ENCODE measurements around the gene GPC2.
"Not testable (repeated sequence)": the region's sequence is repeated elsewhere in the genome, so short reads cannot be mapped to it uniquely, and the experiment has no call there.

The GPC2 gene

DNA sequence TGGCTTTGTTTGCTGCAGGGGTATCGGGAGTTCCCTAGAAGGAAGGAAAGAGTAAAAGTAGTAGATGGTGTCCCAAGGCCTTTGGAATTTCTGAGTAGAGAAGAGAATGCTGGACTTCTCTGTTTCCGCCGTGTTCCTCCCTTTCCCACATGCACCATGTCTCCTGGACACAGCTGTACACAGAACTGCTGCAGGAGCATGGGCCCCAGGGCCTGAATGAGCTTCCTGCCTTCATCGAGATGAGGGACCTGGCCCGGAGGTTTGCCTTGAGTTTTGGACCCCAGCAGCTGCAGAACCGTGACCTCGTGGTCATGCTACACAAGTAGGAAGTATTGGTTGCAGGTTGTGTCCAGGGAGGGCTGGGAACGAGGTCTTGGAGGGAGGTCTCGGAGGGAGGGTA is 27.3 kb upstream of the GPC2 start:
- WGBS, 2 experiments = 93% methylated on average over 9 of the region's 9 CpGs

DNA sequence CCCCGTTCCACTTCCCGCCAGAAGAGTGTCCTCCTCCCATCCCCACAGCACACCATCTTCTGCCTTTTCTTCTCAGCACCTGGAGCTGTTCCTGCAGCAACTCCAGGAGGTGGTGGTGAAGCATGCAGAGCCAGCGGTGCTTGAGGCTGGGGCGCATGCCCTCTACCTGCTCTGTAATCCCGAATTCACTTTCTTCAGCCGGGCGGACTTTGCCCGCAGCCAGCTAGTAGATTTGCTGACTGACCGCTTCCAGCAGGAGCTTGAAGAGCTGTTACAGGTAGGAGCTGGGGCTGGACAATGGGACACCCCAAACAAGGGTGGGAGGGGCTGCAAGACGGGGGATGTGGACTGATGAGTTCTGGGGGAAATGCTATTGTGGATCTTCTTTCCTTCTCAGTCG is 23.5 kb upstream of the GPC2 start:
- no peaks in the 10 kb centered on the region for H3K9me3 ChIP-seq (ENCODE audit: control insufficient read depth, low read length)
- 90 to 91% methylated on average over 11 of the region's 11 CpGs for whole genome bisulfite sequencing, 2 experiments

More for the DNA sequence above, 27.3 kb upstream of the GPC2 start:
- Histone ChIP-seq H3K36me3 (ENCODE audit: control insufficient read depth, insufficient read depth, low read length) (no peaks in the 10 kb centered on the region), H3K27me3 (ENCODE audit: control insufficient read depth, insufficient read depth, low read length, poor library complexity, severe bottlenecking) (no peaks in the 10 kb centered on the region), H3K4me3 (ENCODE audit: insufficient read depth, low read depth, low read length) (no peak overlapping the region), H3K4me1 (ENCODE audit: control insufficient read depth, insufficient read depth, low read length) (peaks cover 6% of the 10 kb centered on the region), H3K27ac (ENCODE audit: insufficient read depth, low read depth, low read length, poor library complexity, severe bottlenecking) (no peak overlapping the region), H3K9me3 (ENCODE audit: control insufficient read depth, low read length) (no peaks in the 10 kb centered on the region)

DNA sequence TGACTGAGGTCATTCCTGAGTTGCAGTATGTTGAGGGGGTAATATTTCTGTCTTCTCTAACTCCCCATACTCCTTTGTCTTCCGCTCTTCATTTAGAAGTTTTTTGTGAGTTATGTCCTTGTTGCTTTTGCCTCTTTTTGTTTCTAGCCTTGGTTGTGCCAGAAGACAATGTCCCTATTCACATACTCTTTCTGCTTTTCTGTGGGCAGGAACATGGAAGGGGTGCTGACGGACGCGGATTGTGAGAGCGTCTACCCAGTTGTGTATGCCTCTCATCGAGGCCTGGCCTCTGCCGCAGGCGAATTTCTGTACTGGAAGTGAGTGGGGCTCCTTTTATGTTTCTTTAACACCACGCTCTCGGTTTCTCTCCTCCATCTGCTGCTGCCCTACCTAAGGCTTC is 21.1 kb upstream of the GPC2 start:
- Histone ChIP-seq H3K27me3 (ENCODE audit: control insufficient read depth, insufficient read depth, low read length, poor library complexity, severe bottlenecking) (no peaks in the 10 kb centered on the region), H3K9me3 (ENCODE audit: control insufficient read depth, low read length) (no peaks in the 10 kb centered on the region), H3K27ac (ENCODE audit: insufficient read depth, low read depth, low read length, poor library complexity, severe bottlenecking) (no peak overlapping the region), H3K36me3 (ENCODE audit: control insufficient read depth, insufficient read depth, low read length) (no peaks in the 10 kb centered on the region), H3K4me1 (ENCODE audit: control insufficient read depth, insufficient read depth, low read length) (no peaks in the 10 kb centered on the region), H3K4me3 (ENCODE audit: insufficient read depth, low read depth, low read length) (no peak overlapping the region)
- WGBS, 2 experiments = 91 to 97% methylated on average over 9 to 10 of the region's 10 CpGs

More for the DNA sequence above, 23.5 kb upstream of the GPC2 start:
- no peak overlapping the region for H3K27ac ChIP-seq (ENCODE audit: insufficient read depth, low read depth, low read length, poor library complexity, severe bottlenecking)
- H3K36me3 ChIP-seq (ENCODE audit: control insufficient read depth, insufficient read depth, low read length) = no peaks in the 10 kb centered on the region
- H3K27me3 ChIP-seq (ENCODE audit: control insufficient read depth, insufficient read depth, low read length, poor library complexity, severe bottlenecking) = no peaks in the 10 kb centered on the region
- peaks cover 6% of the 10 kb centered on the region for H3K4me1 ChIP-seq (ENCODE audit: control insufficient read depth, insufficient read depth, low read length)
- H3K4me3 ChIP-seq (ENCODE audit: insufficient read depth, low read depth, low read length) = no peak overlapping the region

DNA sequence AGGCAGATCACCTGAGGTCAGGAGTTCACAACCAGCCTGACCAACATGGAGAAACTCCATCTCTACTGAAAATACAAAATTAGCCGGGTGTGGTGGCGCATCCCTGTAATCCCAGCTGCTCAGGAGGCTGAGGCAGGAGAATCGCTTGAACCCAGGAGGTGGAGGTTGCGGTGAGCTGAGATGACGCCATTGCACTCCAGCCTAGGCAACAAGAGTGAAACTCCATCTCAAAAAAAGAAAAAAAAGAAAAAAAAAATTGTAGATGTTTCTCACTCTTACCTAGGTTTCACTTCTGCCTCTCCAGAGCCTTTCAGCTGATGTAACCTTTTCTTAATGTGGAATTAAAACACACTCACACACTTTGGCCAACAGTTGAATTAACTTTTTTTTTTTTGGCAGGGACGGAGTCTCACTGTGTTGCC is 18.7 kb upstream of the GPC2 start:
- not testable (repeated sequence) for H3K4me1 ChIP-seq (ENCODE audit: control insufficient read depth, insufficient read depth, low read length); H3K4me3 ChIP-seq (ENCODE audit: insufficient read depth, low read depth, low read length); H3K36me3 ChIP-seq (ENCODE audit: control insufficient read depth, insufficient read depth, low read length); H3K27ac ChIP-seq (ENCODE audit: insufficient read depth, low read depth, low read length, poor library complexity, severe bottlenecking); H3K9me3 ChIP-seq (ENCODE audit: control insufficient read depth, low read length); H3K27me3 ChIP-seq (ENCODE audit: control insufficient read depth, insufficient read depth, low read length, poor library complexity, severe bottlenecking)
- 89 to 96% methylated on average over 5 to 6 of the region's 6 CpGs for WGBS, 2 experiments

DNA sequence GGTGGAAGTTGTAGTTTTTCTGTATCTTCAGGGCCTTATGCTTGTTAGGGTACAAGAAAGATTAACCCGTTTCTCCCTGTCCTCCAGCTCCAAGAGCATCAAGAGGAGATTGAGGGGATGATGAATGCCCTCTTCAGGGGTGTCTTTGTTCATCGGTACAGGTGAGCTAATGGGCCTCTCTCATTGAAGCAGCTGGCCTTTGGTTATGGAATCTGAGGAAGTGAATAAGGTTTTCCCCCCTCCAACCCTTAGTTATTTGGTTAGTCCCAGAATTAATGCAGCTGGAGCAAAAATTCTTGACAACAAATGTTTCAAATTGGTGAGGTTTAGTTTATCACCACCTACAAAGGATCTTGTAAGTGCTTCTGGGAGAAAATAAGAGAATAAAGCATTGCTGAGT is 18.0 kb upstream of the GPC2 start:
- H3K4me3 ChIP-seq (ENCODE audit: insufficient read depth, low read depth, low read length) = no peak overlapping the region
- H3K27ac ChIP-seq (ENCODE audit: insufficient read depth, low read depth, low read length, poor library complexity, severe bottlenecking) = no peak overlapping the region
- no peaks in the 10 kb centered on the region for H3K9me3 ChIP-seq (ENCODE audit: control insufficient read depth, low read length)
- no peaks in the 10 kb centered on the region for H3K27me3 ChIP-seq (ENCODE audit: control insufficient read depth, insufficient read depth, low read length, poor library complexity, severe bottlenecking)
- no peaks in the 10 kb centered on the region for H3K4me1 ChIP-seq (ENCODE audit: control insufficient read depth, insufficient read depth, low read length)
- no peaks in the 10 kb centered on the region for H3K36me3 ChIP-seq (ENCODE audit: control insufficient read depth, insufficient read depth, low read length)
- 76 to 94% methylated on average over 2 of the region's 2 CpGs for WGBS, 2 experiments

DNA sequence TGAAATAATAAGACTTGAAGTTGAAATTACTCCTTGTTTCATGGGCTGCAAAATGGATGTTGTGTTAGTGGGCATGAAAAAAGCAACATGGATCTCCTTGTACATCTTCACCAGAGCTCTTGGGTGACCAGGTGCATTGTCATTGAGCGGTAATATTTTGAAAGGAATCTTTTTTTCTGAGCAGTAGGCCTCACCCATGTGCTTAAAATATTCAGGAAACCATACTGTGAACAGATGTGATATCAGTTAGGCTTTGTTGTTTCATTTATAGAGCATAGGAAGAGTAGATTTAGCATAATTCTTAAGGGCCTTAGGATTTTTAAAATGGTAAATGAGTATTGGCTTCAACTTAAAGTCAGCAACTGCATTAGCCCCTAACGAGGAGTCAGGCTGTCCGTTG is 15.8 kb upstream of the GPC2 start:
- H3K9me3 ChIP-seq (ENCODE audit: control insufficient read depth, low read length) = no peaks in the 10 kb centered on the region
- 77 to 84% methylated on average over 3 of the region's 3 CpGs for WGBS, 2 experiments
- H3K27ac ChIP-seq (ENCODE audit: insufficient read depth, low read depth, low read length, poor library complexity, severe bottlenecking) = no peak overlapping the region
- no peaks in the 10 kb centered on the region for H3K36me3 ChIP-seq (ENCODE audit: control insufficient read depth, insufficient read depth, low read length)
- no peak overlapping the region for H3K4me3 ChIP-seq (ENCODE audit: insufficient read depth, low read depth, low read length)
- no peaks in the 10 kb centered on the region for H3K27me3 ChIP-seq (ENCODE audit: control insufficient read depth, insufficient read depth, low read length, poor library complexity, severe bottlenecking)
- H3K4me1 ChIP-seq (ENCODE audit: control insufficient read depth, insufficient read depth, low read length) = no peaks in the 10 kb centered on the region

DNA sequence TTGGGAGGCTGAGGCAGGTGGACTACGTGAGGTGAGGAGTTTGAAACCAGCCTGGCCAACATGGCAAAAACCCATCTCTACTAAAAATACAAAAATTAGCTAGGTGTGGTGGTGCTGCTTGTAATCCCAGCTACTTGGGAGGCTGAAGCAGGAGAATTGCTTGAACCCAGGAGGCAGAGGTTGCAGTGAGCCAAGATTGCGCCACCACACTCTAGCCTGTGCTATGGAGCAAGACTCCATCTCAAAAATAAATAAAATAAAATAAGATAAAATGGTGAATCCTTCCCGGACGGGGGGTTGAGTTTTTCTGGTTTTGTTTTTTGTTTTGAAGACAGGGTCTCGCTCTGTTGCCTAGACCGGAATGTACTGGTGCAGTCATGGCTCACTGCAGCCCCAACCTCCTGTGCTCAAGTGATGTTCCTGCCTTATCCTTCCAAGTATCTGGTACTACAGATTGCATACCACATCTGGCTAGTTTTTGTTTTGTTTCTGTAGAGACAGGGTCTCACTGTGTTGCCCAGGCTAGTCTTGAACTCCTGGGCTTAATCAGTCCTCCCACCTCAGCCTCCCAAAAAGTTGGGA is 15.2 kb upstream of the GPC2 start:
- not testable (repeated sequence) for H3K27ac ChIP-seq (ENCODE audit: insufficient read depth, low read depth, low read length, poor library complexity, severe bottlenecking); H3K9me3 ChIP-seq (ENCODE audit: control insufficient read depth, low read length); H3K4me1 ChIP-seq (ENCODE audit: control insufficient read depth, insufficient read depth, low read length); H3K36me3 ChIP-seq (ENCODE audit: control insufficient read depth, insufficient read depth, low read length); H3K27me3 ChIP-seq (ENCODE audit: control insufficient read depth, insufficient read depth, low read length, poor library complexity, severe bottlenecking); H3K4me3 ChIP-seq (ENCODE audit: insufficient read depth, low read depth, low read length)
- 85 to 94% methylated on average over 6 of the region's 6 CpGs for WGBS, 2 experiments

DNA sequence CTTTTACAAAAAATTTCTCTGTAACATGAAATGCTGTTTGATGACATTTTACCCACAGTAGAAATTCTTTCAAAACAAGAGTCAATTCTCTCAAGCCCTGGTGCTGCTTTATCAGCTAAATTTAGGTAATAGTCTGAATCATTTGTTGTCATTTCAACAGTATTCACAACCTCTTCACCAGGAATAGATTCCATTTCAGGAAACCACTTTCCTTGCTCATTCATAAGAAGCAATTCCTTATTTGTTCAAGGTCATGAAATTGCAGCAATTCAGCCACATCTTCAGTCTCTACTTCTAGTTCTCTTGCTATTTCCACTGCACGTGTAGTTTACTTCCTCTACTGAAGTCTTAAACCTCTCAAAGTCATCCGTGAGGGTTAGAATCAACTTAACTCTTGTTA is 14.6 kb upstream of the GPC2 start:
- Histone ChIP-seq H3K9me3 (ENCODE audit: control insufficient read depth, low read length) (no peaks in the 10 kb centered on the region), H3K27me3 (ENCODE audit: control insufficient read depth, insufficient read depth, low read length, poor library complexity, severe bottlenecking) (no peaks in the 10 kb centered on the region), H3K4me3 (ENCODE audit: insufficient read depth, low read depth, low read length) (no peak overlapping the region), H3K4me1 (ENCODE audit: control insufficient read depth, insufficient read depth, low read length) (no peaks in the 10 kb centered on the region), H3K36me3 (ENCODE audit: control insufficient read depth, insufficient read depth, low read length) (no peaks in the 10 kb centered on the region), H3K27ac (ENCODE audit: insufficient read depth, low read depth, low read length, poor library complexity, severe bottlenecking) (no peak overlapping the region)
- 89% methylated on average over 2 of the region's 2 CpGs for WGBS, 2 experiments

DNA sequence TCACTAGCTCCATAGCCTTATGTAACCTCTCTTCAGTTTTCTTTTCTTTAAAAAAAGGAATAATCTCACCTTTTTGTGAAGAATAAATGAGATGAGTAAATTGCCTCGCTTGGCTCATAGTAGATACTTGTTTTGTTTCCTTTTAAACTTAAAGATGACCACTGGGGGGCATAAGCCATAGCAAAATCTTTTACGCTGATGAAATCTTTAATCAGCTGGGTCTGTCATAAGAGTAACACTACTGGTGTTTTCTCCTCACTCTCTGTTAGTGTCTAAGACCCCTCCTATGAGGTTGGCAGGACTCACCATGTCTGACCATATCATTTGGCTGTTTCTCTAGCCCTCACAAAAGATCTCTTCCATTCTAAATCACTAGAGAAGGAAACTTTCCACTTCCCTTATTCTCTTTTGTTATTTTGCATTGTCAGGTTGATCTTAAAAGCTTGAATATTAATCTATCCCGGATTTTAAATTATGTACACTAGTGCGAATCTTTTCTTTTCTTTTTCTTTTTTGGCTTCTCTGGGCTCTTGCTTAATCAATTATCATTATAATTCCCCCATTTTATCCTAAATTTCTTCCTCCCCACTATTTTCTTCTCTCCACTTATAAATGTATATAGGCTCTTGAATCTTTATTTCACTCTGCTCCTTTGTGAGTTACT is 13.0 kb upstream of the GPC2 start:
- no peak overlapping the region for H3K27ac ChIP-seq (ENCODE audit: insufficient read depth, low read depth, low read length, poor library complexity, severe bottlenecking)
- WGBS, 2 experiments = 82 to 89% methylated on average over 4 of the region's 4 CpGs
- H3K36me3 ChIP-seq (ENCODE audit: control insufficient read depth, insufficient read depth, low read length) = no peaks in the 10 kb centered on the region
- no peaks in the 10 kb centered on the region for H3K9me3 ChIP-seq (ENCODE audit: control insufficient read depth, low read length)
- no peaks in the 10 kb centered on the region for H3K4me1 ChIP-seq (ENCODE audit: control insufficient read depth, insufficient read depth, low read length)
- no peaks in the 10 kb centered on the region for H3K27me3 ChIP-seq (ENCODE audit: control insufficient read depth, insufficient read depth, low read length, poor library complexity, severe bottlenecking)
- H3K4me3 ChIP-seq (ENCODE audit: insufficient read depth, low read depth, low read length) = no peak overlapping the region

DNA sequence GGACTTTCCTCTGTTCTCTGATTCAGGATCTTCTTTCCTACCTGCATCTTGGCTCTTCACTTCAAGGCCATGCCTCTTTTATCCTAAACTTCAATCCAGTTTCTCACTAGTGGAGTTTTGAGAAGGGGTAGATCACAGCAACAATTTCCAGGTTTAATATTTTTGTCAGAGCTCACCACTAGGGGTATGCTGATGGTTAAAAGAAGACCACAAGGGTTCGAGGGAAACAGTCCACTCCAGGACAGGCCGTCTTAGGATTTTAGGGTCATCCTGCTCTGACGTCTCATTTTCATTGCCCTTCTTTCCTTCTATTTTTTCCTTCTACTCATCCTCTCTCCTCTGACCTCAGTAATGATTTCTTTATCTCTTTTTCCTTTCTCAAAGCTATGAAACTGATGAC is 11.9 kb upstream of the GPC2 start:
- no peaks in the 10 kb centered on the region for H3K4me1 ChIP-seq (ENCODE audit: control insufficient read depth, insufficient read depth, low read length)

More for the DNA sequence above, 11.9 kb upstream of the GPC2 start:
- no peaks in the 10 kb centered on the region for H3K36me3 ChIP-seq (ENCODE audit: control insufficient read depth, insufficient read depth, low read length)
- H3K9me3 ChIP-seq (ENCODE audit: control insufficient read depth, low read length) = no peaks in the 10 kb centered on the region
- no peaks in the 10 kb centered on the region for H3K27me3 ChIP-seq (ENCODE audit: control insufficient read depth, insufficient read depth, low read length, poor library complexity, severe bottlenecking)
- no peak overlapping the region for H3K4me3 ChIP-seq (ENCODE audit: insufficient read depth, low read depth, low read length)
- no peak overlapping the region for H3K27ac ChIP-seq (ENCODE audit: insufficient read depth, low read depth, low read length, poor library complexity, severe bottlenecking)
- 91 to 92% methylated on average over 3 of the region's 3 CpGs for WGBS, 2 experiments
